Subcutaneous adipose tissue (tissue), 4 donors: ENCODE results near the gene CEMIP. TPM values are rescaled to one million over a fixed set of nuclear protein-coding genes. Genes with fewer than 3 reads are reported as not detected.

Experiments
- small RNA-seq: library from RNA; depleted of rRNA; stranded (forward); fragments of <200 nt; gene quantifications from one replicate; pipeline ENCODE3, GENCODE V24; 2016
- total RNA-seq, 4 donors: library from RNA; depleted of rRNA; stranded (reverse); fragments of >200 nt; gene quantifications; one replicate each; pipeline ENCODE4 v1.1.0, GENCODE V29; 2016
- TF ChIP-seq, protein P1 (sequence below): fragments of 450-650 bp; IDR thresholded peaks from one replicate; pipeline ENCODE4 v1.5.1; 2016; ENCODE audit warnings: low read depth, mild to moderate bottlenecking, control low read depth, antibody characterized with exemption, moderate library complexity

The CEMIP gene
- total RNA-seq, 4 donors from 2014 or later = 0.17 TPM; not detected in 3

DNA sequence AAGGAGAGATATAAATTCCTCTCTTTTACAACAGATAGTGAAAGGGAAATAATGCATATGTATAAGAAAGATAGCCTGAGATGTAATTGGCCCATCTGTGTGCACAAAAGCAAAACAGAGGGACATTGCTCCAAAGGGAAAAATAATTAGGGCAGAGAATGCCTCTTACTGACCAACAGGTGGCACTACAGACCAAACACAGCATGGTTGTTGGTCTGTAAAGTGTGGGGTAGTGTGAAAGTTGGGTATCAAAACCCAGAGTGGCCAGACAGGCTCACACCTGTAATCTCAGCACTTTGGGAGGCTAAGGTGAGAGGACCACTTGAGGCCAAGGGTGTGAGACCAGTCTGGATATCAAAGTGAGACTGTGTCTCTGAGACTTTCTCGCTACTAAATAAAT lies 217.1 kb downstream of the CEMIP start:
- TF ChIP-seq, protein P1, sequence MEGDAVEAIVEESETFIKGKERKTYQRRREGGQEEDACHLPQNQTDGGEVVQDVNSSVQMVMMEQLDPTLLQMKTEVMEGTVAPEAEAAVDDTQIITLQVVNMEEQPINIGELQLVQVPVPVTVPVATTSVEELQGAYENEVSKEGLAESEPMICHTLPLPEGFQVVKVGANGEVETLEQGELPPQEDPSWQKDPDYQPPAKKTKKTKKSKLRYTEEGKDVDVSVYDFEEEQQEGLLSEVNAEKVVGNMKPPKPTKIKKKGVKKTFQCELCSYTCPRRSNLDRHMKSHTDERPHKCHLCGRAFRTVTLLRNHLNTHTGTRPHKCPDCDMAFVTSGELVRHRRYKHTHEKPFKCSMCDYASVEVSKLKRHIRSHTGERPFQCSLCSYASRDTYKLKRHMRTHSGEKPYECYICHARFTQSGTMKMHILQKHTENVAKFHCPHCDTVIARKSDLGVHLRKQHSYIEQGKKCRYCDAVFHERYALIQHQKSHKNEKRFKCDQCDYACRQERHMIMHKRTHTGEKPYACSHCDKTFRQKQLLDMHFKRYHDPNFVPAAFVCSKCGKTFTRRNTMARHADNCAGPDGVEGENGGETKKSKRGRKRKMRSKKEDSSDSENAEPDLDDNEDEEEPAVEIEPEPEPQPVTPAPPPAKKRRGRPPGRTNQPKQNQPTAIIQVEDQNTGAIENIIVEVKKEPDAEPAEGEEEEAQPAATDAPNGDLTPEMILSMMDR = no peak

DNA sequence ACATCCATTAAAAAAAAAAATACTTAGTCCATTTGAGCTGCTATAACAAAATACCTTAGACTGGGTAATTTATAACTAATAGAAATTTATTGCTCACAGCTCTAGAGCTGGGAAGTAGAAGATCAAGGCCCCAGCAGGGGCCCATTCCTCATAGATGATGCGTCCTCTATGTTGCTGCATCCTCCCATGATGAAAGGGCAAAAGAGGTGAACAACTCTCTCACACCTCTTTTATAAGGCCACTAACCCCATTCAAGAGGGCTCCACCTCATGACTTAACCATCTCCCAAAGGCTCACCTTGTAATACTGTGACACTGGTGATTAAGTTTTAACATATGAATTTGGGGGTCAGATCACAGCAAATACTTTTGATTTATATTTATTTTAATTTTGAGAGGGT lies 218.5 kb downstream of the CEMIP start:
- TF ChIP-seq, protein P1 = no peak

DNA sequence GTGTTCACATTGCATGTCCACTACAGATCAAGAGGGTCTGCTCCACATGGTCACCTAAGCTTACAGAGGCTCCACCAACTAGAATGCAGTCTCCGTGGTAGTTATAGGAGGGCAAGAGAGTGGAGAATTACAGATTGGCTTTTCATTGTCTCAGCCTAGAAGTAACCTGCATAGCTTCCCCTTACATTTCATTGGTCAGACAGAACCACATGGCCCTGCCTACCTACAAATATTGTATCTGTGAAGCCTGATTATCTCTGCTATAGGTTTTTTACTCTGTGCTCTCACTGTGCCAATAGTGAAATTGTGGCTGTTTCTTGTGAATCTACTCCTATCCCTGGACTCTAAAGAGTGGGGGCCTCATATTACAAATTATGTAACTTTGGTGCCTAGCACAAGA lies 219.1 kb downstream of the CEMIP start:
- TF ChIP-seq, protein P1 = no peak

DNA sequence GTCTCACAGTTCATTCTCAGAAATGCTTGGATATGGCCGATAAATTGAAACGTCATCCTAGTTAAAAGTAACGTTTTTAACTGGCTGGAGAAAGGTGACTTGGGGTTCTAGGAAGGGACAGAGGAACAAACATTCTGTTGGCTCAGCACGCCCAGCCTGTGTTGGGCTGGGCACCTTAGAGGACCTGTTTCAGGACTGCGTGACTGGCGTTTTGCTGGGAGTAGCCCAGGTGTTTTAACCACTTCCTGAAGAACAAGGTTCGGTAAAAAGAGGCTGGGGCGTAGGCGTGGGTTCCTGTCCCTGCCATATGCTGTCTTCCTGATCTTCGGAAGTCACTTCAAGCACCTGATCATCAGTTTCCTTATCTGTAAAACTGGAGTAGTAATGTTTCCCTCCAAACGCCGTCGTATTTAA lies 220.5 kb downstream of the CEMIP start:
- TF ChIP-seq, protein P1 = no peak

DNA sequence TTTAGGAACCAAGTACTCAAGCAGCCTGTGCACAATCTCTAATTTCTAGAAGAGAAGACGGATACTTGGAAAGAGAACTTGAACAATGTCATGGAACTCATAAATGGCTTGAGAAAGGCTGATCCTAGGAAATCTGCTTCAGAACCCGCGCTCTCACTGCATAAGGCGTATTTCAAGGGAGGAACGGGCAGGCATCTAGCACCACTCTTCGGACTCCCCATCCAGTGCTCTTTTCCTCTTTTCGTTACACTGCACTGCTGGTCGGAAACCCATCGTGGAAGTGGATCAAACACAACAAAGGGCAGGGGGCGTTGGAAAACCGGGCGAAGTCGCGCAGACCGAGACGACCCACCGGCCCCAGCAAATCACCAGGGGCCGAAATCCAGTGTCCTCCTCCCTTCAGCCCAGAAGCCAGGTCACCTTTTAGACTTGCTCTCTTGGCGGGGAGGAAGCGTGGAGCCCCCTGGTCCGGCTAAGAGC lies 221.0 kb downstream of the CEMIP start:
- TF ChIP-seq, protein P1 = no peak

DNA sequence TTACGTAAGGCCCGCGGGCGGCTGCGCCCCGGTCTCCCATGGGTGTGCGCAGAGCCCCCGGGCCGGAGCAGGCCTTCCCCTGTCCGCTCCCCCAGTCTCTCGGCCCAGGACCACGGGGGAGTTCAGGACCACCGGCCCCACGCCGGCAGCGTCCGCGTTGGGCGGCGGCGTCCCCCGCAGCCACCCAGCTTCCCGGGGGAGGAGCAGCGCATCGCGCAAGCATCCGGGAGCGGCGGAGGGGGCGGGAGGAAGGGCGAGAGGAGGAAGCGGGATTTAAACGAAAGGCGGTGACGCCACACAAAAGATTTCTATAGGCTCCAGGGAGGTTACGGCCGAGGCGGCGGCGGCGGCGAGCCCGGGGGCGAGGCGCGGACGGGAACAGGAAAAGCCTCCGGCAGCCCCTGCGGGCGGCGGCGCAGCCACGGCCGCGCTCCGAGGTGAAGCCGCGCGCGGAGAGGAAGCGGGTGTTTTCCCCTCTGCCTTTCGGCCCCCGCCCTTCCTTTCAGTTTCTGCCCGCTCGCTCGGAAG lies 221.5 kb downstream of the CEMIP start, which contains the start of gene TLNRD1:
Gene TLNRD1, plus strand, starts transcription at position 300 of the 528 bp plus-strand sequence. CDS start 1,349 bp downstream, outside the sequence.
- TF ChIP-seq, protein P1 = no peak

Small RNA genes lying within 50 kb of the gene (small RNA-seq; reads per million reads assigned to genes)
- gene MIR4514 = not detected
- not detected for gene MIR549A

Other genes starting within 250 kb of the CEMIP start
- 1 to 10 TPM in 3 of 4 donors, under 1 TPM in 1; 0.57 to 2.8 (median 1.7) TPM for gene ABHD17C, start 84.1 kb upstream of the CEMIP start, total RNA-seq
- 10 to 100 TPM; 18.8 to 22.7 (median 21.5) TPM for gene MESD, start 210.4 kb downstream of the CEMIP start, total RNA-seq
- 10 to 100 TPM; 10.3 to 33.5 (median 11.9) TPM for gene TLNRD1, start 221.6 kb downstream of the CEMIP start, total RNA-seq